Measurements from ENCODE around the gene TLX1. TPM values are rescaled to one million over a fixed set of nuclear protein-coding genes. Genes with fewer than 3 reads are reported as not detected.

The TLX1 gene
- polyA plus RNA-seq, 3 donors = 0.06 to 0.07 TPM; not detected in 1

GRCh38 chr10:101133489-101134298 lies 2.6 kb downstream of the TLX1 start:
- DNase-seq (ENCODE audit: low read depth in 3 of 3, low spot score in 2 of 3) = no peak

- DNase-seq (ENCODE audit: low read depth in 3 of 3, low spot score in 2 of 3) = no peak
Observed at GRCh38 chr10:101134299-101135127, 3.4 kb downstream of the TLX1 start.

- no peak for DNase-seq (ENCODE audit: low read depth in 3 of 3, low spot score in 2 of 3)
Observed at GRCh38 chr10:101135141-101136006, 4.3 kb downstream of the TLX1 start.

- DNase-seq (ENCODE audit: low read depth in 3 of 3, low spot score in 2 of 3) = no peak
Observed at GRCh38 chr10:101136007-101136707, 5.1 kb downstream of the TLX1 start.

- no peak for DNase-seq (ENCODE audit: low read depth in 3 of 3, low spot score in 2 of 3)
Observed at GRCh38 chr10:101136708-101137121, 5.6 kb downstream of the TLX1 start.

- no peak for DNase-seq (ENCODE audit: low read depth in 3 of 3, low spot score in 2 of 3)
Observed at GRCh38 chr10:101137271-101137670, 6.2 kb downstream of the TLX1 start.

GRCh38 chr10:101138788-101139420 lies 7.8 kb downstream of the TLX1 start:
- DNase-seq (ENCODE audit: low read depth in 3 of 3, low spot score in 2 of 3) = no peak

GRCh38 chr10:101139421-101139911 lies 8.4 kb downstream of the TLX1 start:
- no peak for DNase-seq (ENCODE audit: low read depth in 3 of 3, low spot score in 2 of 3)

GRCh38 chr10:101140084-101140949 lies 9.2 kb downstream of the TLX1 start:
- no peak for DNase-seq (ENCODE audit: low read depth in 3 of 3, low spot score in 2 of 3)

- DNase-seq (ENCODE audit: low read depth in 3 of 3, low spot score in 2 of 3) = no peak
Observed at GRCh38 chr10:101140950-101141615, 10.0 kb downstream of the TLX1 start.

- DNase-seq (ENCODE audit: low read depth in 3 of 3, low spot score in 2 of 3) = peak; percentile 64 to 74 (median 73)
Observed at GRCh38 chr10:101141616-101142532, 10.8 kb downstream of the TLX1 start.

GRCh38 chr10:101142533-101143344 lies 11.6 kb downstream of the TLX1 start:
- no peak for DNase-seq (ENCODE audit: low read depth in 3 of 3, low spot score in 2 of 3)

- no peak for DNase-seq (ENCODE audit: low read depth in 3 of 3, low spot score in 2 of 3)
Observed at GRCh38 chr10:101143345-101143630, 12.2 kb downstream of the TLX1 start.

- no peak for DNase-seq (ENCODE audit: low read depth in 3 of 3, low spot score in 2 of 3)
Observed at GRCh38 chr10:101144053-101144452, 13.0 kb downstream of the TLX1 start.

GRCh38 chr10:101145145-101145544 lies 14.0 kb downstream of the TLX1 start:
- DNase-seq (ENCODE audit: low read depth in 3 of 3, low spot score in 2 of 3) = no peak

- DNase-seq (ENCODE audit: low read depth in 3 of 3, low spot score in 2 of 3) = no peak
Observed at GRCh38 chr10:101145750-101146391, 14.8 kb downstream of the TLX1 start.

Data from right renal cortex interstitium (tissue), 3 donors.